HFF-Myc (cell line): ENCODE measurements around the gene MTFR1L.

Experiments used
- DNase-seq: peaks from one replicate; pipeline ENCODE4 v3.0.0-alpha.2; 2011; ENCODE audit warnings: low read depth; ENCODE audit errors: extremely low read depth
- H3K4me3 ChIP-seq: replicated peaks from 2 replicates; pipeline ENCODE4 v1.5.1; 2011; ENCODE audit warnings: low read depth, mild to moderate bottlenecking, control low read depth, low read length
- CTCF ChIP-seq: IDR thresholded peaks from 2 replicates; pipeline ENCODE4 v1.5.1; 2012; ENCODE audit warnings: mild to moderate bottlenecking, low read depth, low read length, control low read depth; ENCODE audit errors: missing control alignments

MTFR1L gene

DNA sequence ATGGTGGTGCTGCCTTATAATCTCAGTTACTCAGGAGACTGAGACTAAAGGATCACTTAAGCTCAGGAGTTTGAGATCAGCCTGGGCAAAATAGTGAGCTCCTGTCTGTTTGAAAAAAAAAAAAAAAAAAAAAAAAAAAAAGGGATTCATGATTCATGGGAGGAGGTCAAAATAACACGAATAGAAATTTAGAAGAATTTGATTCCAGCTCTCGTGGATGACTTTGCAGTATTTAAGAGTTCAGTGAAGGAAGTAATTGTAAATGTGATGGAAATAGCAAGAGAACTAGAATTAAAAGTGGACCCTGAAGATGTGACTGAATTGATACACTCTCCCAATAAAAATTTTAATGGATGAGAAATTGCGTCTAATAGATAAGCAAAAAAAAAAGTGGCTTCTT is 23.7 kb downstream of the MTFR1L start:
- no peak overlapping the region for H3K4me3 ChIP-seq
- no peak for DNase-seq
- TF ChIP-seq CTCF: no peak

DNA sequence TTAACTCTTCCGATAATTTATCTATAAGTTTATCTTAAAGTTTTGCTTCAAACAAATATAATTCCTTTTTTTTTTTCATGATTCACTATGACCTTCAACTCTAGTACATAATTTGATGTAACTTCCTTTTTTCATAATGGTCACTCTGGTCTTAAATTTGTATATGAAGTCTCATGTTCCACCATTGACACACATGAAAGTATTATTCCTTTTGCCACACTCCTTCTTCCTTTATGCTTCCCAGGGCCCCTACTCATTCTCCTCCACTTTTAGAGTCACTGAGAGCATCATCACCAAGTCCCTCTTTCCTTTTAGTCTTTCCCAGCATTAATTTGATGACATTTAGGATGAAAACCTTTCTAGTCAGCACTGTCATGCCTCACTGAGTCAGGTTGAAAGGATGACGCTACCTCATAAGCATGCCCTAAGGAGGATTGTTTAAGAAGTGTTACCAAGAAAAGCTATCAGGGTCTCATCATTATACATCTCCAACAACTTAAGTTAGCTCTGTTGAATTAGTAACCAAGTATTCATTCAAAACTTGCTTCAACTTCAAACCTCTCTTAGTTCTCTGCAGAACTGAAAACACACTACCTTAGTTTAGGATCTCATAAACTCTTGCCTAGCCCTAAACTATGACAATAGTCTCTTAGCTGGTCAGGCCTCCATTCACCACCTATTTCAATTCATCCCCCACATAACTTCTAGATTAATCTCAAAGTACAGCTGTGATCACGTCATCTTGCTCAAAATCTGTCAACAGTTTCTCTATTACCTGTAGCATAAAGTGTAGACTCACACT is 25.0 kb downstream of the MTFR1L start:
- H3K4me3 ChIP-seq: no peak overlapping the region
- DNase-seq: no peak
- no peak for TF ChIP-seq CTCF

DNA sequence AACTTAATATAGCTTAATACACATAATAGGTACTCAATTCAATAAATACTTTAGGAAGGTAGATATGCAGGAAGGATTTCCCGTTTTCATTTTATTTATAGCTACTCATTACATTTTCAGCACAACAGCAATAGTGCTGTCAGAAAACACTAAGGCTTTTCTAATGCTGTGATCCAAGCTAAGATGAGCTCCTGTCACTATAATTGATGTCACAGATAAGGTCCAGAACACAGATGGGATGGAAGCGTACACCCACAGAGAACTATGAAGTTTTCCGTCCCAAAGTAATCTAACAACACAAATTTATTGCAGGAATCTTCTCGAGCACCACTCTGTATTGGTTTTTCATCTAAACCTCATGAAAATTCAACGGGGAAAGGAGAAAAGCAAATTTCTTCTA is 25.9 kb downstream of the MTFR1L start:
- TF ChIP-seq CTCF: no peak
- DNase-seq: no peak
- no peak overlapping the region for H3K4me3 ChIP-seq

GRCh38 chr1:25847929-25848328 is 28.2 kb downstream of the MTFR1L start:
- no peak overlapping the region for H3K4me3 ChIP-seq
- no peak for TF ChIP-seq CTCF
- no peak for DNase-seq

DNA sequence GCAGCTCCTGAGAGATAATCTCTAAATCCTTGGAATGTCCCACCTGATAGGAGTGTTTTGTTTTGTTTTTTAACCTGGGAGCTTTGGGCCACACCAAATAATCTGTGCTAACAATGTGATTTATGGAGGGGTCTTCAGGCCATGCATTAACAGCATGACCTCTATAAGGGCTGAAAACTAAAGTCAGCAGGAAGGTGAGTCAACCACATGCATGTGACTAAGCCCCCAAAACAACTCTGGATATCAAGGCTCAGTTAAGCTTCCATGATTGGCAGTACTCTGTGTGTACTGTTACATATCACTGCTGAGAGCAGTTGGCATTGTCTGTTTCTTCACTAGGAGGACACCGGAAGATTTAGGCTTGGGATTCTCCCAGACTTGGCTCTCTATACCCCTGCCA is 28.8 kb downstream of the MTFR1L start:
- DNase-seq: no peak
- TF ChIP-seq CTCF: no peak
- H3K4me3 ChIP-seq: no peak overlapping the region

DNA sequence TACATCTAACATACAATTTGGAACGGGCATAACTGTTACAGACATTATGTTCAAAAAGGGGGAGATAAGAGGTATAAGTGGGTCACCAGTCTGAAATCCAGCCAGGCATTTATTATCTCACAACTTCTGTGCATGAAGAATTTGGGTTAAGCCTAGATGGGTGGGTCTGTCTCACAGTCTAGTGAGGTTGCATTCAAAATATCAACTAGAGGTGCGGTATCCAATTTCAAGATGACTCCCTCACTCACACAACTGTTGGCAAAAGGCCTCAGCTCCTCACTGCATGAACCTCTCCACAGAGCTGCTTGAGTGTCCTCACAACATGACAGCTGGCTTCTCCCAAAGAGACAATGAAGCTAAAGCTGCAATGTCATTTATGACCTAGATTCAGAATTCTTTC is 34.8 kb downstream of the MTFR1L start:
- no peak for TF ChIP-seq CTCF
- no peak for DNase-seq
- H3K4me3 ChIP-seq: no peak overlapping the region

DNA sequence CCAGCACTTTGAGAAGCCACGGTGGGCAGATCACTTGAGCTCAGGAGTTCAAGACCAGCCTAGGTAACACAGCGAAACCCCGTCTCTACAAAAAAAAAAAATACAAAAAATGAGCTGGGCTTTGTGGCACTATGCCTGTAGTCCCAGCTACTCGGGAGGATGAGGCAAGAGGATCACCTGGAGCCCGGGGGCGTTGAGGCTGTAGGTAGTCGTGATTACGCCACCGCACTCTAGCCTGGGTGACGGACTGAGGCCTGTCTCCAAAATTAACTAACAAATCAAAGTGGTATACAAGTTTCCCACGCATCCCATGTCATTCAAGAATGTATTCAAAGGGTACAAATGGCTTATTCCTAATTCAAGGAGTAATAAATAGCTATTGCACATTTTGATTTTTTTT is 37.1 kb downstream of the MTFR1L start:
- no peak for DNase-seq
- no peak for TF ChIP-seq CTCF
- H3K4me3 ChIP-seq: no peak overlapping the region
